SHP77 treated with DMSO at 0.1 percent for 48 hours (cell line): ENCODE measurements around the gene CIART.
"Not testable (repeated sequence)": the region's sequence is repeated elsewhere in the genome, so short reads cannot be mapped to it uniquely, and the experiment has no call there.

ENCODE experiments used
- DNase-seq: peaks from one replicate; lab custom pipeline; 2025; lab: John Stamatoyannopoulos, UW

The CIART gene

GRCh38 chr1:150309758-150310508 is 27.6 kb downstream of the CIART start:
- DNase-seq = peak; percentile 79

- no peak for DNase-seq
Measured at GRCh38 chr1:150311762-150312161, 29.4 kb downstream of the CIART start.

- DNase-seq = not testable (repeated sequence)
Measured at GRCh38 chr1:150314691-150315090, 32.3 kb downstream of the CIART start.

GRCh38 chr1:150320667-150320978 is 38.3 kb downstream of the CIART start:
- DNase-seq = no peak

GRCh38 chr1:150321826-150322166 is 39.4 kb downstream of the CIART start:
- DNase-seq = no peak

- no peak for DNase-seq
Measured at GRCh38 chr1:150322310-150322709, 40.0 kb downstream of the CIART start.

- DNase-seq = no peak
Measured at GRCh38 chr1:150332651-150333290, 50.4 kb downstream of the CIART start.
